PFSK-1 (cell line): Measurements from ENCODE around the gene TMPRSS3.

Source experiments
- FOXP2 ChIP-seq: optimal IDR thresholded peaks from 2 replicates; pipeline ENCODE3; 2011; ENCODE audit warnings: borderline replicate concordance, control low read depth, inconsistent platforms; ENCODE audit not compliant: insufficient read depth; ENCODE audit errors: extremely low read length, extremely low read depth
- POLR2AphosphoS5 ChIP-seq: IDR thresholded peaks from 2 replicates; pipeline ENCODE4 v1.6.1; 2012; ENCODE audit warnings: low read depth, mild to moderate bottlenecking, control low read depth, low read length, moderate library complexity
- SIN3A ChIP-seq: IDR thresholded peaks from 2 replicates; pipeline ENCODE4 v1.6.1; 2012; ENCODE audit warnings: mild to moderate bottlenecking, low read length, moderate library complexity, borderline replicate concordance; ENCODE audit not compliant: insufficient read depth
- TAF1 ChIP-seq: IDR thresholded peaks from 2 replicates; pipeline ENCODE4 v1.6.1; 2012; ENCODE audit warnings: low read length, control low read depth, borderline replicate concordance; ENCODE audit not compliant: insufficient read depth
- TF ChIP-seq, protein P1 (sequence below), 2 experiments: IDR thresholded peaks; 2 replicates each; pipeline versions ENCODE4 v1.6.1 to v1.8.0; 2011 to 2012; ENCODE audit warnings: low read depth in 2 of 2, low read length in 2 of 2, control low read depth in 1 of 2, inconsistent platforms in 1 of 2, mild to moderate bottlenecking in 1 of 2, moderate library complexity in 1 of 2; ENCODE audit not compliant: insufficient read depth in 1 of 2

Gene TMPRSS3

DNA sequence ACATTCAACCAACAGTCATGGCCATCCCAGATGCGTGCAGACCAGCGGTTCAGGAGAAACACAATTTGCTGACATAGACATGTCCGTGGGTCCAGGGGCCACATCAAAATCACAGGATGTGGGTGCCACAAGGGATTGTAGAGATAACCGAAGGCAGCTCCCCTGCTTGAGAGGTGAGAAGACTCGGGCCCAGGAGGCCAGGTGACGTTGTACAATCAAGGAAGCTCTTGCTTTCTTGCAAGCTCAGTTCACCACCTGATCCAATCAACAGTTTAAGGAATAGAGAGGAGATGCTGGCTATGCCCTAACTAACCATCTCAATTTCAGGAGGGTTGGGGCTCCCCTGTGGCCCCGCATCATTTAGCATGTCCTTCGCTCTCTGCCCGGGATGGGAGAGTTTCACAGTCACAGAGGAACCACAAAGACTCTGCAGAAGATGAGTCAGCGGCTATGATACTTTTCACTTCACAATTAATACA lies 27.4 kb upstream of the TMPRSS3 start:
- TF ChIP-seq TAF1: no peak
- no peak for TF ChIP-seq FOXP2
- TF ChIP-seq SIN3A: no peak
- TF ChIP-seq, protein P1, sequence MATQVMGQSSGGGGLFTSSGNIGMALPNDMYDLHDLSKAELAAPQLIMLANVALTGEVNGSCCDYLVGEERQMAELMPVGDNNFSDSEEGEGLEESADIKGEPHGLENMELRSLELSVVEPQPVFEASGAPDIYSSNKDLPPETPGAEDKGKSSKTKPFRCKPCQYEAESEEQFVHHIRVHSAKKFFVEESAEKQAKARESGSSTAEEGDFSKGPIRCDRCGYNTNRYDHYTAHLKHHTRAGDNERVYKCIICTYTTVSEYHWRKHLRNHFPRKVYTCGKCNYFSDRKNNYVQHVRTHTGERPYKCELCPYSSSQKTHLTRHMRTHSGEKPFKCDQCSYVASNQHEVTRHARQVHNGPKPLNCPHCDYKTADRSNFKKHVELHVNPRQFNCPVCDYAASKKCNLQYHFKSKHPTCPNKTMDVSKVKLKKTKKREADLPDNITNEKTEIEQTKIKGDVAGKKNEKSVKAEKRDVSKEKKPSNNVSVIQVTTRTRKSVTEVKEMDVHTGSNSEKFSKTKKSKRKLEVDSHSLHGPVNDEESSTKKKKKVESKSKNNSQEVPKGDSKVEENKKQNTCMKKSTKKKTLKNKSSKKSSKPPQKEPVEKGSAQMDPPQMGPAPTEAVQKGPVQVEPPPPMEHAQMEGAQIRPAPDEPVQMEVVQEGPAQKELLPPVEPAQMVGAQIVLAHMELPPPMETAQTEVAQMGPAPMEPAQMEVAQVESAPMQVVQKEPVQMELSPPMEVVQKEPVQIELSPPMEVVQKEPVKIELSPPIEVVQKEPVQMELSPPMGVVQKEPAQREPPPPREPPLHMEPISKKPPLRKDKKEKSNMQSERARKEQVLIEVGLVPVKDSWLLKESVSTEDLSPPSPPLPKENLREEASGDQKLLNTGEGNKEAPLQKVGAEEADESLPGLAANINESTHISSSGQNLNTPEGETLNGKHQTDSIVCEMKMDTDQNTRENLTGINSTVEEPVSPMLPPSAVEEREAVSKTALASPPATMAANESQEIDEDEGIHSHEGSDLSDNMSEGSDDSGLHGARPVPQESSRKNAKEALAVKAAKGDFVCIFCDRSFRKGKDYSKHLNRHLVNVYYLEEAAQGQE (IDR thresholded peaks at IDR 0.05; ENCODE audit: insufficient read depth in 1 of 2, low read depth in 2 of 2, low read length in 2 of 2): no peak
- TF ChIP-seq POLR2AphosphoS5: no peak

DNA sequence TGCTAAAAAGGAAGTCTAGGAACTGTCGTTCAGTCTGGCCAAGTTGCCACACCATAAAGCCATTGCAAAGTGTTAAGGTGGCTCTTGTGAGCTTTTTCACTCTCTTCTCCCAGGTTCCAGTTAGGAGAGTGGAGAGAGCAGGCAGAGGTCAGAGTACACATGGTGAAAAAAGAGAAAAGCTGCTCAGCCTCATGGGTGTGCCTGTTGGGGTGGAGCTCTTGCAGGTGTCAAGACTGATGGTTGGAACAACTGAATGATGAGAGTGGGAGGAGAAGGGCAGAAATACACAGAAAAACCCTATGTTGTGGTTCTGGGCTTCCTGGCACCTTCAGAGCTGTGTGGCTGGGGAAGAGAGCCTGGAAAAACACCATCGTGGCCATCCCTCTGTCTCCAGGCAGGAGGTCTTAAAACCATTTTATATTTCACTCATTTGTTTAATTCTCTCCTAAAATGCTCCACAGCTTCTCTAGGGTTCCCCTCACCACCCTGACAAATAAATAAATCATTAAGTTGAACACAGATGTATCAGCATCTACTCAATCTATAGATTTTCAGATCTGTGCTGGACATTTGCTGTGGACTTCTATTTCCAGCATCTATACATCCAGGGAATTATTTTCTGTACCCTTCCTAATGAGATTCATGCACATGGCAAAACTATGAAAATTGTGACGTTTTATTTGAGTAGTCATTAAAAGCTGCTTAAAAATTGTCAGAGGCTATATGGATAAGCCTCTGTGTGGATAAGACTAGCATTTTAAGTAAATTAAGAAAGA lies 25.4 kb upstream of the TMPRSS3 start:
- TF ChIP-seq POLR2AphosphoS5 (no peak), FOXP2 (no peak), TAF1 (no peak), SIN3A (no peak)
- TF ChIP-seq, protein P1 (IDR thresholded peaks at IDR 0.05; ENCODE audit: insufficient read depth in 1 of 2, low read depth in 2 of 2, low read length in 2 of 2): no peak

DNA sequence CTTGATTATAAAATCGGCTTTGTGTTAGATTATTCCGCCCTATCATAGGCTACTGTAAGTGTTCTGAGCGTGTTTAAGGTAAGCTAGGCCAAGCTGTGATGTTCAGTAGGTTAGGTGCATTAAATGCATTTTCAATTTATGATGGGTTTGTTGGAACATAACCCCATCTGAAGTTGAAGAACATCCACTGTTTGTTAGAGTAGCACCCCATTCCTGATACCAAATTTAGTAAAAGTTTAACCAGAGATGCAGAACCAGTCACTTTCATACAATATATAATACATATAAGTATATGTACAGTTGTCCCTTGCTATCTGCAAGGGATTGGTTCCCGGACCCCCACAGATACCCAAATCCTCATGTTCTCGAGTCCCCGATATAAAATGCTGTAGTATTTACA lies 24.0 kb upstream of the TMPRSS3 start:
- TF ChIP-seq, protein P1 (IDR thresholded peaks at IDR 0.05; ENCODE audit: insufficient read depth in 1 of 2, low read depth in 2 of 2, low read length in 2 of 2): no peak
- TF ChIP-seq SIN3A: no peak
- TF ChIP-seq TAF1: no peak
- no peak for TF ChIP-seq POLR2AphosphoS5
- TF ChIP-seq FOXP2: no peak

DNA sequence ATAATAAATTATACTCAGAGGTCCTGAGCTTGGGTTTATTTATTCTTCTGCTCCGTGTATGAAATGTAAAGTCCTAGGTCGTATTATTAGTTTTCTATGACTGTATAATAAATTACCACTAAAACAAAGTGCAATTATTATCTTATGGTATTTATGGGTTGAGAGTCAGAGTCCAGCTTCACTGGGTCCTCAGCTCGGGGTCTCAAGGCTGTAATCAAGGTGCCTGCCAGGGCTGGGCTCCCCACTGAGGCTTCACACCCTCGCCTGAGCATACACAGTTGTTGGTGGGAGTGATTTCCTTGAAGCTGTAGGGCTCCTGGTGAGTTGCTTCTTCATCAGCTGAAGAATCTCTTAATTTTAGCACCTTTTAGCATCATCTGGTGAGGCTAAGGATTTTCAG lies 23.0 kb upstream of the TMPRSS3 start:
- TF ChIP-seq FOXP2 (no peak), SIN3A (no peak), TAF1 (no peak), POLR2AphosphoS5 (no peak)
- TF ChIP-seq, protein P1 (IDR thresholded peaks at IDR 0.05; ENCODE audit: insufficient read depth in 1 of 2, low read depth in 2 of 2, low read length in 2 of 2): no peak

DNA sequence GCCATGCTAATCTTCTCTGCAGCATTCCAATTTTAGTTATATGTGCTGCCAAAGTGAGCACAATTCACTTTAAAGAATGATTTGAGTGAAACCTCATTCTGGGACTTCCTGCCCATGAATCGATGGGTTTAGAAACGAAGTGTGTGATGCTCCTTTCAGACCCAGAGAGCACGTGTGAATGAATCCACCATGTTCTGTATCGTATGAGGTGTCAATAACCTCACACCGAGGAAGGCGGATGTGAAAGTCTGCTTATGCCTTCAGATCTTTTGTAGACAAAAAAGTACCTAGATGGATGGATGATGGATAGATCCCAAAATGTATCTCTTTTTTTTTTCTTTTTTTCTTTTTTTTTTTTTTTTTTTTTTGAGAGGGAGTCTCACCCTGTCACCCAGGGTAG lies 21.7 kb upstream of the TMPRSS3 start:
- TF ChIP-seq FOXP2 (no peak), SIN3A (no peak), TAF1 (no peak), POLR2AphosphoS5 (no peak)
- TF ChIP-seq, protein P1 (IDR thresholded peaks at IDR 0.05; ENCODE audit: insufficient read depth in 1 of 2, low read depth in 2 of 2, low read length in 2 of 2): no peak
